ENCODE data around the gene ARMC12.

GRCh38 chr6:35737413-35738211 is 780 bp downstream of the ARMC12 start:
- TF ChIP-seq POLR2A (IDR thresholded peaks at IDR 0.05) (no peak), CTCF (IDR thresholded peaks at IDR 0.05) (peak; percentile 78 to 93 (median 88))

Data from esophagus squamous epithelium (tissue), 4 donors.